CD4-positive, CD25-positive, alpha-beta regulatory T cell (primary cell): ENCODE results near the gene MSRB3. TPM values are rescaled to one million over a fixed set of nuclear protein-coding genes. Genes with fewer than 3 reads are reported as not detected.

Experiments
- ATAC-seq, 2 donors: fragments of 150-1000 bp; cut with Tn5 transposase; one replicate each; pipeline ENCODE4 v1.10.0; 2021; ENCODE audit warnings: low read depth in 2 of 2, moderate number of reproducible peaks in 2 of 2, moderate library complexity in 1 of 2
- DNase-seq, 3 donors: peaks; one replicate each; pipeline versions ENCODE4 v3.0.0 to v3.0.0-alpha.2; 2012 to 2022; ENCODE audit warnings: mixed read lengths in 1 of 3
- H3K27ac ChIP-seq: one replicate; pipeline ENCODE4 v1.7.0; 2013; ENCODE audit warnings: mild to moderate bottlenecking, low read length; ENCODE audit not compliant: insufficient read depth, poor library complexity, severe bottlenecking
- H3K27me3 ChIP-seq: one replicate; pipeline ENCODE4 v1.7.0; 2013; ENCODE audit warnings: low read length; ENCODE audit not compliant: control insufficient read depth, insufficient read depth
- H3K36me3 ChIP-seq: one replicate; pipeline ENCODE4 v1.7.0; 2013; ENCODE audit warnings: mild to moderate bottlenecking, low read length, moderate library complexity; ENCODE audit not compliant: control insufficient read depth, insufficient read depth
- H3K4me1 ChIP-seq: 2 replicates; pipeline ENCODE4 v1.7.0; 2013; ENCODE audit warnings: mild to moderate bottlenecking, low read length; ENCODE audit not compliant: insufficient read depth, control insufficient read depth, poor library complexity, severe bottlenecking
- H3K4me3 ChIP-seq: one replicate; pipeline ENCODE4 v1.7.0; 2013; ENCODE audit warnings: low read depth, mild to moderate bottlenecking, low read length, moderate library complexity
- H3K9me3 ChIP-seq, 2 experiments: 1 replicate in 1 of 2; 2 replicates in 1 of 2; pipeline ENCODE4 v1.7.0; 2013; ENCODE audit warnings: low read length in 2 of 2, mild to moderate bottlenecking in 1 of 2, moderate library complexity in 1 of 2; ENCODE audit not compliant: control insufficient read depth in 2 of 2
- H3K27ac Mint-ChIP-seq, 3 donors: one replicate each; pipeline ENCODE4 v1.8.0; 2020 to 2022; ENCODE audit warnings: mild to moderate bottlenecking in 3 of 3, mixed read lengths in 3 of 3, moderate library complexity in 2 of 3
- H3K27me3 Mint-ChIP-seq: one replicate; pipeline ENCODE4 v1.8.0; 2022; ENCODE audit warnings: mild to moderate bottlenecking, mixed read lengths
- H3K36me3 Mint-ChIP-seq: one replicate; pipeline ENCODE4 v1.8.0; 2020; ENCODE audit warnings: mixed read lengths
- H3K4me1 Mint-ChIP-seq, 4 donors: one replicate each; pipeline ENCODE4 v1.8.0; 2020 to 2022; ENCODE audit warnings: mixed read lengths in 4 of 4, mild to moderate bottlenecking in 1 of 4
- H3K4me3 Mint-ChIP-seq, 4 donors: one replicate each; pipeline ENCODE4 v1.8.0; 2020 to 2022; ENCODE audit warnings: mild to moderate bottlenecking in 4 of 4, mixed read lengths in 4 of 4, moderate library complexity in 3 of 4
- H3K9me3 Mint-ChIP-seq, 7 donors: one replicate each; pipeline ENCODE4 v1.8.0; 2020 to 2022; ENCODE audit warnings: mixed read lengths in 7 of 7, mild to moderate bottlenecking in 3 of 7, moderate library complexity in 2 of 7
- polyA plus RNA-seq, 4 donors: library from polyadenylated mRNA; unstranded; fragments of 300-500 nt; fragmentation: Illumina TruSeq; gene quantifications; one replicate each; pipeline ENCODE4 v1.2.3, GENCODE V29; 2021
- total RNA-seq: library from RNA; stranded (reverse); gene quantifications from one replicate; pipeline ENCODE4 v1.2.3, GENCODE V29; 2022

The MSRB3 gene
- total and polyA plus RNA-seq, 5 donors from 2014 or later, result 1.8 TPM; not detected in 4

DNA sequence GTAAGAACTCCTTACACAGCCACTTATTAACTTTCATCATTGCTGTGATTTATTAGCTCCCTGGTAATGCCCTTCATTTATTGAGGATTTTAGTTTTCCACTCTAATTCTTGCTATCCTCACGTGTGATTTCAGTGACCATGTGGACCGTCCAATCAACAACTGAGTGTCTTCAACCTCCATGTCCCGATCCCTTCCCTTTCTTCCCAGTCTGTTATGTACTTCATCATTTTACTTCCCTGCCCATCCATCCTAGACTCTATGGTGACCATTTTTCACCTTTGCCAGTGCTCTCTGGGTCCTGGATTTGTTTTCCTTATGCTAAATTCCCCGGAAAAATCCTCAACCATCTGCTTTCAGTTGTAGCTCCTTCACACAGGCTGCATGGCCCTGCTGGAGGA is 111.0 kb downstream of the MSRB3 start:
- Mint-ChIP-seq H3K9me3 (peaks cover 0 to 3% (median 2%) of the 10 kb centered on the region in 7 donors), H3K27ac (no peak overlapping the region), H3K4me1 (no peaks in the 10 kb centered on the region), H3K27me3 (no peaks in the 10 kb centered on the region), H3K36me3 (no peaks in the 10 kb centered on the region), H3K4me3 (no peak overlapping the region)
- no peak overlapping the region for H3K4me3 ChIP-seq
- ATAC-seq (no peak), DNase-seq (no peak)
- no peaks in the 10 kb centered on the region for H3K27me3 ChIP-seq
- H3K27ac ChIP-seq, result no peak overlapping the region
- no peaks in the 10 kb centered on the region for H3K36me3 ChIP-seq
- H3K4me1 ChIP-seq, result no peaks in the 10 kb centered on the region
- H3K9me3 ChIP-seq, result peaks cover 3 to 4% of the 10 kb centered on the region in 2 experiments

DNA sequence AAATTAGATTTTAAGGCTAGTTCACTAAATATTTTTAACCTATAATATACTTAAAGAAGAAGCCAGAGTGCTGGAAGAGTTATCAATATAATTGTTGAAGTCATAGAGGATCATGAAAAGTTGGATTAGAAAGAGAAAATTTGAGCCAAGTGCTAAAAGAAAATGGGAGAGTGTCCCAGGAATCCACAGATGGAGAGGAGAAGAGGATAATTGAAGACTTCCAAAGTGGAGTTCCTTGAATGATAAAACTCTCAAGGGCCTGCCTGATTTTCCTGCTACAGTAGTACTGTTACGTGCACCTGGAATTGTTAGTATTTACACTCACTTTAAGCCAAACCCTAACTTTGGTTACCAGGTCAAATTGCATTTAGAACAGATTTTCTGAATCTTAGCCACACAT is 113.2 kb downstream of the MSRB3 start:
- no peaks in the 10 kb centered on the region for H3K27me3 ChIP-seq
- H3K9me3 ChIP-seq, result peaks cover 8% of the 10 kb centered on the region in 2 experiments
- DNase-seq, result no peak
- H3K4me1 ChIP-seq, result no peaks in the 10 kb centered on the region
- H3K36me3 ChIP-seq, result no peaks in the 10 kb centered on the region
- H3K27ac Mint-ChIP-seq, result no peak overlapping the region
- H3K4me3 Mint-ChIP-seq, result no peak overlapping the region
- H3K27ac ChIP-seq, result no peak overlapping the region
- H3K4me1 Mint-ChIP-seq, result no peaks in the 10 kb centered on the region
- H3K4me3 ChIP-seq, result no peak overlapping the region
- no peak for ATAC-seq
- peaks cover 0 to 13% (median 8%) of the 10 kb centered on the region in 7 donors for H3K9me3 Mint-ChIP-seq
- H3K36me3 Mint-ChIP-seq, result no peaks in the 10 kb centered on the region
- H3K27me3 Mint-ChIP-seq, result no peaks in the 10 kb centered on the region

DNA sequence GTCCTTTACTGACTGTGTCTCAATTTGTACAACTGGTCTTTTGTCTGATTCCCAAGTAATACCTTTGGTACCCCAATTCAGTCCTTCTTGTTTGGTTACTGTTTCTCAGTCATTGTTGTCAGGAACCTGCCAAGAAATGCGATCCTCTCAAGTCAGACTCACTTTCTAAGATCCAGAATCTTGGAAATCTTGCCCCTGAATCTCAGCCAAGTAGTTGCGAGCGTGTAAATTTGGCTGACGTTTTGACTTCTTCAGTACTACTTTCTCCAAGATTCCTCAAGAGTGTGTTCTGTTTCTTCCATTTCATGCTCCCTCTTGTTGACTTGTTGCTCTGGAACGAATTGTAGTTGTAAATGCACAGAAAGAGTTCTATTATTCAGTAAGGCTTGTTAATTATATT is 114.0 kb downstream of the MSRB3 start:
- no peaks in the 10 kb centered on the region for H3K4me1 Mint-ChIP-seq
- no peak overlapping the region for H3K27ac ChIP-seq
- H3K4me3 Mint-ChIP-seq, result no peak overlapping the region
- H3K9me3 ChIP-seq, result peaks cover 8% of the 10 kb centered on the region in 2 experiments
- no peak for ATAC-seq
- no peaks in the 10 kb centered on the region for H3K36me3 Mint-ChIP-seq
- no peaks in the 10 kb centered on the region for H3K27me3 Mint-ChIP-seq
- no peaks in the 10 kb centered on the region for H3K4me1 ChIP-seq
- no peak overlapping the region for H3K27ac Mint-ChIP-seq
- no peak for DNase-seq
- no peak overlapping the region for H3K4me3 ChIP-seq
- peaks cover 0 to 13% (median 10%) of the 10 kb centered on the region in 7 donors for H3K9me3 Mint-ChIP-seq
- H3K27me3 ChIP-seq, result no peaks in the 10 kb centered on the region
- H3K36me3 ChIP-seq, result no peaks in the 10 kb centered on the region

DNA sequence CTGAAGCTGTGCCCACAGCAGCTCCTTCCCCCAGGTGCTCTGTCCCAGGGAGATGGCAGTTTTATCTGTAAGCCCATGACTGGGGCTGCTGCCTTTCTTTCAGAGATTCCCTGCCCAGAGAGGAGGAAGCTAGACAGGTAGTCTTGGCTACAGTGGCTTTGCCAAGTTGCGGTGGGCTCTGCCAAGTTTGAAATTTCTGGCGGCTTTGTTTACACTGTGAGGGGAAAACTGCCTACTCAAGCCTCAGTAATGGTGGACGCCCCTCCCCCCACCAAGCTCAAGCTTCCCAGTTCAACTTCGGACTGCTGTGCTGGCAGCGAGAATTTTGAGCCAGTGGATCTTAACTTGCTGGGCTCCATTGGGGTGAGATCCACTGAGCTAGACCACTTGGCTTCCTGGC is 124.7 kb downstream of the MSRB3 start:
- no peaks in the 10 kb centered on the region for H3K4me1 ChIP-seq
- no peaks in the 10 kb centered on the region for H3K27me3 Mint-ChIP-seq
- DNase-seq, result no peak
- H3K36me3 Mint-ChIP-seq, result no peaks in the 10 kb centered on the region
- H3K4me3 ChIP-seq, result no peak overlapping the region
- H3K27ac ChIP-seq, result no peak overlapping the region
- no peaks in the 10 kb centered on the region for H3K27me3 ChIP-seq
- H3K9me3 Mint-ChIP-seq, result peaks cover 0 to 18% (median 8%) of the 10 kb centered on the region in 7 donors
- H3K4me3 Mint-ChIP-seq, result no peak overlapping the region
- no peaks in the 10 kb centered on the region for H3K36me3 ChIP-seq
- H3K9me3 ChIP-seq, result no peaks in the 10 kb centered on the region
- ATAC-seq, result no peak
- no peak overlapping the region for H3K27ac Mint-ChIP-seq
- no peaks in the 10 kb centered on the region for H3K4me1 Mint-ChIP-seq

DNA sequence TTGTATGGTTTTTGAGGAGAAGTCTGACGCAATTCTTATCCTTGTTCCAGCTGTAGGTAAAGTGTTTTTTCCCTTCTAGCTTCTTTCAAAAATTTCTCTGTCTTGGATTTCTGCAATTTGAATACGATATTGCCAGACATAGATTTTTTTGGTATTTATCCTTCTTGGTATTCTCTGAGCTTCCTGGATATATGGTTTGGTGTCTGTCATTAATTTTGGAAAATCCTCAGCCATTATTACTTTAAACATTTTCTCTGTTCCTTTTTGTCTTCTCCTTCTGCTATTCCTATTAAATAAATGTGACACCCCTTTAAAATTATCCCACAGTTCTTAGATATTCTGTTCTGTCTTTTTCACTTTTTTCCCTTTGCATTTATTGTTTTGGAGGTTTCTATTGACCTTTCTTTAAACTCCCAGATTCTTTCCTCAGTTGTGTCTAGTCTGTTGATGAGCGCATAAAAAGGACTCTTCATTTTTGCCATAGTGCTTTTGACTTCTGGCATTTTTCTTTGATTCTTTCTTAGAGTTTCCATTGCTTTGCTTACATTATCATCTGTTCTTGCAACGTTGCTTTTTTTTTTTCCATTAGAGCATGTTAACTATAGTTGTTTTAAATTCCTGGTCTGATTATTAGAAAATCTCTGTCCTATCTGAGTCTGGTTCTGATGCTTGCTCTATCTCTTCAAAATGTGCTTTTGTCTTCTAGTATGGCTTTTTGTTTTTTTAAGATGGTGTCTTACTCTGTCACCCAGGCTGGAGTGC is 129.1 kb downstream of the MSRB3 start:
- H3K4me1 ChIP-seq, result no peaks in the 10 kb centered on the region
- Mint-ChIP-seq H3K27ac (no peak overlapping the region), H3K36me3 (no peaks in the 10 kb centered on the region), H3K4me3 (no peak overlapping the region), H3K4me1 (no peaks in the 10 kb centered on the region), H3K27me3 (no peaks in the 10 kb centered on the region), H3K9me3 (peaks cover 0 to 4% (median 0%) of the 10 kb centered on the region in 7 donors)
- H3K27ac ChIP-seq, result no peak overlapping the region
- ATAC-seq (no peak), DNase-seq (no peak)
- H3K36me3 ChIP-seq, result no peaks in the 10 kb centered on the region
- H3K27me3 ChIP-seq, result no peaks in the 10 kb centered on the region
- no peak overlapping the region for H3K4me3 ChIP-seq
- no peaks in the 10 kb centered on the region for H3K9me3 ChIP-seq

DNA sequence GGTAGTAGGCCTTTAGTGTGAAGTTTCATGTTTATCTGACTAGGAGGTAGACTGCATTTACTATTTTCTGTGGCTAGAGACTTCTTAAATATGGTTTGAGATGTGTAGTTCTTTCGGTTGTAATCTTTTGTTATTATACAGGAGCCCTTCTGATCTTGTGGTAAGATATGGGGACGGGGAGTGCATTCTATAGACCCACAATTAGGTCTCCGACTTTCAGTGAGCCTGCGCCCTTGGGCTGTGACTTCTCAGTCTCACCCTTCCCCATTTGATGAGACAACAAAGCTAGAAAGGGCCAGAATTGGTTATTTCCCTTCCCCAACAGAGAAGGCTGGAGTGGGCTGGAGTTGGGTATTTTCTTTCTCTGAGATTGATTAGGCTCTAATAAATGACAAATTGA is 130.0 kb downstream of the MSRB3 start:
- H3K4me3 ChIP-seq, result no peak overlapping the region
- H3K9me3 ChIP-seq, result no peaks in the 10 kb centered on the region
- Mint-ChIP-seq H3K36me3 (no peaks in the 10 kb centered on the region), H3K4me3 (no peak overlapping the region), H3K4me1 (no peaks in the 10 kb centered on the region), H3K27ac (no peak overlapping the region), H3K27me3 (no peaks in the 10 kb centered on the region), H3K9me3 (peaks cover 0 to 4% (median 0%) of the 10 kb centered on the region in 7 donors)
- H3K36me3 ChIP-seq, result no peaks in the 10 kb centered on the region
- no peaks in the 10 kb centered on the region for H3K27me3 ChIP-seq
- DNase-seq, result no peak
- no peaks in the 10 kb centered on the region for H3K4me1 ChIP-seq
- no peak overlapping the region for H3K27ac ChIP-seq
- no peak for ATAC-seq

DNA sequence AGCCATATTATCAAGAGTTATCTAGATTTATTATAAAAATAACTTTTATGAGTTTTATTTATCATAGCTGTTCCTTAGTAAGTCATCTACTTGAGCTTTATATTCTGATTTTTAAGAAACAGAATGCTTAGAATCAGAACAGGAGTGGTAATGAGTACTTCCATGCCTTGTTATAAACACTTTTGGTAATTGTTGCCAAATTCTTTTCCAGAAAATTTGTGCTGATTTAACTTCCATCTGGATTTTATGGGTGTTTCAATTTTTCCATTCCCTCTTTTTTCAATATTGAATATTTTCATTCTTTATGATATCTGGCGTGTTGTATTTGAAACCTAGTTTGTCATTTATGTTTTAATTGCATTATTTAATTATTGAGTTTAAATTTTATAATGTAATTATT is 131.2 kb downstream of the MSRB3 start:
- Mint-ChIP-seq H3K4me3 (no peak overlapping the region), H3K27ac (no peak overlapping the region), H3K4me1 (no peaks in the 10 kb centered on the region), H3K36me3 (no peaks in the 10 kb centered on the region), H3K27me3 (no peaks in the 10 kb centered on the region), H3K9me3 (peaks cover 0 to 4% (median 0%) of the 10 kb centered on the region in 7 donors)
- DNase-seq (no peak), ATAC-seq (no peak)
- Histone ChIP-seq H3K27me3 (no peaks in the 10 kb centered on the region), H3K27ac (no peak overlapping the region), H3K4me1 (no peaks in the 10 kb centered on the region), H3K9me3 (no peaks in the 10 kb centered on the region), H3K4me3 (no peak overlapping the region), H3K36me3 (no peaks in the 10 kb centered on the region)

DNA sequence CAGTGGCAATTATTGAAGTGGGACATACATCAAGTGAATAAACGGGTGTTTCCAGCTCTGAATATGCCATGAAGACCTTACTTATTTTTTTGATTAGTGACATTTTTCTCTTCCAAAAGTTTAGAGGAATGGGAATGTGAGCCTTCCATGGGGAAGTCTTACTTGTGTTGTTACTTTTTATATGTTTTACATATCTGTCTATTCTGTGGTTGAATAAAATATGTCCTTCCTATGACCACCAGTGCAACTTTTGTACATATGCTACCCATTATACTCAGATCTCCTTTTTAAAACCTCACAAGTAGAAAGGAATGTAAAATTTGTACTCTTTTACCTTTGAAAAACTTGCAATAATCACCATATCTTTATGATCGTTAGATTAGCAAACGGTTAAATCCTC is 132.7 kb downstream of the MSRB3 start:
- no peaks in the 10 kb centered on the region for H3K9me3 ChIP-seq
- Mint-ChIP-seq H3K36me3 (no peaks in the 10 kb centered on the region), H3K27ac (no peak overlapping the region), H3K4me1 (no peaks in the 10 kb centered on the region), H3K27me3 (no peaks in the 10 kb centered on the region), H3K9me3 (peaks cover 0 to 4% (median 0%) of the 10 kb centered on the region in 7 donors), H3K4me3 (no peak overlapping the region)
- no peak overlapping the region for H3K27ac ChIP-seq
- DNase-seq, result no peak
- H3K36me3 ChIP-seq, result no peaks in the 10 kb centered on the region
- no peaks in the 10 kb centered on the region for H3K27me3 ChIP-seq
- H3K4me1 ChIP-seq, result no peaks in the 10 kb centered on the region
- no peak overlapping the region for H3K4me3 ChIP-seq
- no peak for ATAC-seq
